ENCODE results near the gene PRKAR1A.
"Not testable (repeated sequence)": the region's sequence is repeated elsewhere in the genome, so short reads cannot be mapped to it uniquely, and the experiment has no call there.

DNA sequence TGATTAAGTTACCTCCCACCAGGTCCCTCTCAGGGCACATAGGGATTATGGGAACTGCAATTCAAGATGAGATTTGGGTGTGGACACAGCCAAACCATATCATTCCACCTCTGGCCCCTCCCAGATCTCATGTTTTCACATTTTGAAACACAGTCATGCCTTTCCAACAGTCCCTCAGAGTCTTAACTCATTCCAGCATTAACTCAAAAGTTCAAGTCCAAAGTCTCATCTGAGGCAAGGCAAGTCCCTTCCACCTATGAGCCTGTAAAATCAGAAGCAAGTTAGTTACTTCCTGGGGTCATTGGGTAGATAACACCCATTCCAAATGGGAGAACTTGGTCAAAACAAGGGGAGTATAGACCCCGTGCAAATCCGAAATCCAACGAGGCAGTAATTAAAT is 5.4 kb downstream of the PRKAR1A start:
- TF ChIP-seq, protein P1, sequence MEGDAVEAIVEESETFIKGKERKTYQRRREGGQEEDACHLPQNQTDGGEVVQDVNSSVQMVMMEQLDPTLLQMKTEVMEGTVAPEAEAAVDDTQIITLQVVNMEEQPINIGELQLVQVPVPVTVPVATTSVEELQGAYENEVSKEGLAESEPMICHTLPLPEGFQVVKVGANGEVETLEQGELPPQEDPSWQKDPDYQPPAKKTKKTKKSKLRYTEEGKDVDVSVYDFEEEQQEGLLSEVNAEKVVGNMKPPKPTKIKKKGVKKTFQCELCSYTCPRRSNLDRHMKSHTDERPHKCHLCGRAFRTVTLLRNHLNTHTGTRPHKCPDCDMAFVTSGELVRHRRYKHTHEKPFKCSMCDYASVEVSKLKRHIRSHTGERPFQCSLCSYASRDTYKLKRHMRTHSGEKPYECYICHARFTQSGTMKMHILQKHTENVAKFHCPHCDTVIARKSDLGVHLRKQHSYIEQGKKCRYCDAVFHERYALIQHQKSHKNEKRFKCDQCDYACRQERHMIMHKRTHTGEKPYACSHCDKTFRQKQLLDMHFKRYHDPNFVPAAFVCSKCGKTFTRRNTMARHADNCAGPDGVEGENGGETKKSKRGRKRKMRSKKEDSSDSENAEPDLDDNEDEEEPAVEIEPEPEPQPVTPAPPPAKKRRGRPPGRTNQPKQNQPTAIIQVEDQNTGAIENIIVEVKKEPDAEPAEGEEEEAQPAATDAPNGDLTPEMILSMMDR (IDR thresholded peaks at IDR 0.05) = not testable (repeated sequence)
- not testable (repeated sequence) for TF ChIP-seq POLR2A, POLR2AphosphoS5 (IDR thresholded peaks at IDR 0.05)

Measured in prostate gland (tissue), 2 donors.